ENCODE measurements around the gene SYTL3.
A peak's percentile ranks its signal among the peaks of the same experiment; 100 is the strongest.

The SYTL3 gene

GRCh38 chr6:158793432-158793831 lies 143.6 kb downstream of the SYTL3 start:
- H3K9me3 ChIP-seq (ENCODE audit: insufficient read depth, low read depth, low read length): no peaks in the 10 kb centered on the region
- H3K79me2 ChIP-seq (ENCODE audit: insufficient read depth, low read length): peaks cover 86% of the 10 kb centered on the region
- H3K9me2 ChIP-seq (replicated peaks; ENCODE audit: low read depth, low read length): no peaks in the 10 kb centered on the region
- H3K4me2 ChIP-seq (ENCODE audit: low read depth, low read length, poor library complexity, severe bottlenecking): no peak overlapping the region
- no peak overlapping the region for H2AFZ ChIP-seq (ENCODE audit: low read length)
- H3F3A ChIP-seq (ENCODE audit: low read depth): no peaks in the 10 kb centered on the region
- TF ChIP-seq, protein P1, sequence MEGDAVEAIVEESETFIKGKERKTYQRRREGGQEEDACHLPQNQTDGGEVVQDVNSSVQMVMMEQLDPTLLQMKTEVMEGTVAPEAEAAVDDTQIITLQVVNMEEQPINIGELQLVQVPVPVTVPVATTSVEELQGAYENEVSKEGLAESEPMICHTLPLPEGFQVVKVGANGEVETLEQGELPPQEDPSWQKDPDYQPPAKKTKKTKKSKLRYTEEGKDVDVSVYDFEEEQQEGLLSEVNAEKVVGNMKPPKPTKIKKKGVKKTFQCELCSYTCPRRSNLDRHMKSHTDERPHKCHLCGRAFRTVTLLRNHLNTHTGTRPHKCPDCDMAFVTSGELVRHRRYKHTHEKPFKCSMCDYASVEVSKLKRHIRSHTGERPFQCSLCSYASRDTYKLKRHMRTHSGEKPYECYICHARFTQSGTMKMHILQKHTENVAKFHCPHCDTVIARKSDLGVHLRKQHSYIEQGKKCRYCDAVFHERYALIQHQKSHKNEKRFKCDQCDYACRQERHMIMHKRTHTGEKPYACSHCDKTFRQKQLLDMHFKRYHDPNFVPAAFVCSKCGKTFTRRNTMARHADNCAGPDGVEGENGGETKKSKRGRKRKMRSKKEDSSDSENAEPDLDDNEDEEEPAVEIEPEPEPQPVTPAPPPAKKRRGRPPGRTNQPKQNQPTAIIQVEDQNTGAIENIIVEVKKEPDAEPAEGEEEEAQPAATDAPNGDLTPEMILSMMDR (conservative IDR thresholded peaks at IDR 0.05; ENCODE audit: low read length): peak; percentile 75
- TF ChIP-seq EZH2phosphoT487 (IDR thresholded peaks at IDR 0.05; ENCODE audit: borderline replicate concordance): no peak
- no peak overlapping the region for H3K4me3 ChIP-seq (ENCODE audit: low read length, poor library complexity, severe bottlenecking)
- H3K27me3 ChIP-seq (ENCODE audit: insufficient read depth, low read length, poor library complexity, severe bottlenecking): no peaks in the 10 kb centered on the region
- H3K4me1 ChIP-seq (ENCODE audit: insufficient read depth, low read length, poor library complexity, severe bottlenecking): peaks cover 25% of the 10 kb centered on the region
- H4K20me1 ChIP-seq (ENCODE audit: insufficient read depth, low read length, poor library complexity, severe bottlenecking): peaks cover 56% of the 10 kb centered on the region
- peaks cover 5% of the 10 kb centered on the region; the same call in 1 of the 2 replicates for H3K36me3 ChIP-seq (ENCODE audit: insufficient read depth, low read length)
- no peak overlapping the region for H3K9ac ChIP-seq (ENCODE audit: low read depth, low read length, poor library complexity, severe bottlenecking)

GRCh38 chr6:158795516-158795915 lies 145.7 kb downstream of the SYTL3 start:
- H3F3A ChIP-seq (ENCODE audit: low read depth): peaks cover 5% of the 10 kb centered on the region; the same call in 1 of the 2 replicates
- H2AFZ ChIP-seq (ENCODE audit: low read length): no peak overlapping the region
- no peaks in the 10 kb centered on the region for H3K27me3 ChIP-seq (ENCODE audit: insufficient read depth, low read length, poor library complexity, severe bottlenecking)
- H3K4me3 ChIP-seq (ENCODE audit: low read length, poor library complexity, severe bottlenecking): no peak overlapping the region
- H3K36me3 ChIP-seq (ENCODE audit: insufficient read depth, low read length): no peaks in the 10 kb centered on the region
- peaks cover 64% of the 10 kb centered on the region for H4K20me1 ChIP-seq (ENCODE audit: insufficient read depth, low read length, poor library complexity, severe bottlenecking)
- TF ChIP-seq, protein P1 (conservative IDR thresholded peaks at IDR 0.05; ENCODE audit: low read length): no peak
- TF ChIP-seq EZH2phosphoT487 (IDR thresholded peaks at IDR 0.05; ENCODE audit: borderline replicate concordance): no peak
- H3K9me2 ChIP-seq (replicated peaks; ENCODE audit: low read depth, low read length): no peaks in the 10 kb centered on the region
- no peaks in the 10 kb centered on the region for H3K9me3 ChIP-seq (ENCODE audit: insufficient read depth, low read depth, low read length)
- H3K79me2 ChIP-seq (ENCODE audit: insufficient read depth, low read length): peaks cover 96% of the 10 kb centered on the region
- peaks cover 32% of the 10 kb centered on the region for H3K4me1 ChIP-seq (ENCODE audit: insufficient read depth, low read length, poor library complexity, severe bottlenecking)
- no peak overlapping the region for H3K9ac ChIP-seq (ENCODE audit: low read depth, low read length, poor library complexity, severe bottlenecking)
- no peak overlapping the region for H3K4me2 ChIP-seq (ENCODE audit: low read depth, low read length, poor library complexity, severe bottlenecking)

DNA sequence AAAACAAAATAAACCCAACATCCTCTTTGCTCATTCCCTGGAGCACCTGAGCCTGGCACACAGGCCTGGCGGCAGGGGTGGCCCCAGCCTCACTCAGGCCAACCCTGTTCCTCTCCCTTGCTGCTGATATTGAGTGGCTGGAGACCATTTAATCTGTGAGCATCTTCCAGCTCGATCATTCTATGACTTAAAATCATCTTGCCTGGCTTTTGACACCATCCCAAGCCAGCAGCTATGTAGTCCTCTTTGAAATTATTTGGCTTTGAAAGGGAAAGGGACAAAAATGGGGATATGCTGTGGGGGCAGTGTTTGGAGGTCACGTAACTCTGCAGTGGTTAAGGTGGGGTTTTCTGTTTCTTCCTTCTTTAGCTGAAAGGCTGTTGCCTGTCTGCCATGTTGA lies 146.5 kb downstream of the SYTL3 start:
- TF ChIP-seq, protein P1 (conservative IDR thresholded peaks at IDR 0.05; ENCODE audit: low read length): no peak
- no peak for TF ChIP-seq EZH2phosphoT487 (IDR thresholded peaks at IDR 0.05; ENCODE audit: borderline replicate concordance)
- Histone ChIP-seq H2AFZ (ENCODE audit: low read length) (no peak overlapping the region), H4K20me1 (ENCODE audit: insufficient read depth, low read length, poor library complexity, severe bottlenecking) (peaks cover 66% of the 10 kb centered on the region), H3K79me2 (ENCODE audit: insufficient read depth, low read length) (peaks cover 96% of the 10 kb centered on the region), H3K27me3 (ENCODE audit: insufficient read depth, low read length, poor library complexity, severe bottlenecking) (no peaks in the 10 kb centered on the region), H3K4me1 (ENCODE audit: insufficient read depth, low read length, poor library complexity, severe bottlenecking) (peaks cover 32% of the 10 kb centered on the region), H3K36me3 (ENCODE audit: insufficient read depth, low read length) (no peaks in the 10 kb centered on the region), H3K9me3 (ENCODE audit: insufficient read depth, low read depth, low read length) (no peaks in the 10 kb centered on the region), H3K4me2 (ENCODE audit: low read depth, low read length, poor library complexity, severe bottlenecking) (no peak overlapping the region), H3K4me3 (ENCODE audit: low read length, poor library complexity, severe bottlenecking) (no peak overlapping the region), H3F3A (ENCODE audit: low read depth) (peaks cover 5% of the 10 kb centered on the region; the same call in 1 of the 2 replicates), H3K9me2 (replicated peaks; ENCODE audit: low read depth, low read length) (no peaks in the 10 kb centered on the region), H3K9ac (ENCODE audit: low read depth, low read length, poor library complexity, severe bottlenecking) (no peak overlapping the region)
